ENCODE measurements around the gene AAK1.

GRCh38 chr2:69581774-69582581, 61.6 kb downstream of the AAK1 start:
- no peak for TF ChIP-seq CTCF (IDR thresholded peaks at IDR 0.05)
- TF ChIP-seq POLR2A (IDR thresholded peaks at IDR 0.05): peak in 1 of 3 donors; percentile 18

Data from body of pancreas (tissue), 4 donors.